Jurkat, Clone E6-1 (cell line): ENCODE data around the gene RNASE8.
A peak's percentile ranks its signal among the peaks of the same experiment; 100 is the strongest.

ENCODE experiments used
- DNase-seq: peaks from one replicate; pipeline ENCODE4 v3.0.0-alpha.2; 2011; ENCODE audit warnings: low read depth, low spot score
- H3K4me3 ChIP-seq: 2 replicates; pipeline ENCODE4 v1.5.1; 2011; ENCODE audit warnings: mild to moderate bottlenecking, low read length, control low read depth, moderate library complexity

Gene RNASE8

GRCh38 chr14:21098076-21098891 lies 40.7 kb downstream of the RNASE8 start, which contains the start of gene ZNF219:
TSS of gene ZNF219 (minus strand) at chr14:21098655. CDS start at chr14:21093591, 5,064 bp downstream.
- peak within 1 kb of the TSS; percentile 87 for H3K4me3 ChIP-seq
- DNase-seq, result peak; percentile 15

GRCh38 chr14:21098892-21099595 lies 41.4 kb downstream of the RNASE8 start:
- no peak for DNase-seq

GRCh38 chr14:21099596-21099985 lies 42.0 kb downstream of the RNASE8 start:
- DNase-seq, result no peak
- H3K4me3 ChIP-seq, result peak overlapping the region; percentile 87; the same call in 1 of the 2 replicates

More at GRCh38 chr14:21098892-21099595, 41.4 kb downstream of the RNASE8 start:
- peak overlapping the region; percentile 87 for H3K4me3 ChIP-seq

- H3K4me3 ChIP-seq, result no peak within 1 kb of the TSS
- DNase-seq, result no peak
Measured at GRCh38 chr14:21100931-21101330, 43.3 kb downstream of the RNASE8 start, which contains the start of gene TMEM253. TSS of gene TMEM253 (plus strand) at chr14:21101066. CDS start at chr14:21101344, 278 bp downstream.

- no peak for DNase-seq
- no peak overlapping the region for H3K4me3 ChIP-seq
Measured at GRCh38 chr14:21101802-21102413, 44.3 kb downstream of the RNASE8 start.

- DNase-seq, result peak; percentile 54
- peak overlapping the region; percentile 97 for H3K4me3 ChIP-seq
Measured at GRCh38 chr14:21102521-21103410, 45.1 kb downstream of the RNASE8 start.

- peak overlapping the region; percentile 97 for H3K4me3 ChIP-seq
- no peak for DNase-seq
Measured at GRCh38 chr14:21103411-21103709, 45.7 kb downstream of the RNASE8 start.

- H3K4me3 ChIP-seq, result peak overlapping the region; percentile 97
- peak; percentile 92 for DNase-seq
Measured at GRCh38 chr14:21103710-21104447, 46.3 kb downstream of the RNASE8 start.

- H3K4me3 ChIP-seq, result peak overlapping the region; percentile 97
Measured at GRCh38 chr14:21104448-21105060, 46.9 kb downstream of the RNASE8 start.

GRCh38 chr14:21105095-21105494 lies 47.5 kb downstream of the RNASE8 start:
- H3K4me3 ChIP-seq, result peak overlapping the region; percentile 97

More at GRCh38 chr14:21104448-21105060, 46.9 kb downstream of the RNASE8 start:
- DNase-seq, result peak; percentile 59

GRCh38 chr14:21106176-21106497 lies 48.5 kb downstream of the RNASE8 start:
- DNase-seq, result no peak
- no peak overlapping the region for H3K4me3 ChIP-seq

More at GRCh38 chr14:21105095-21105494, 47.5 kb downstream of the RNASE8 start:
- DNase-seq, result no peak

GRCh38 chr14:21106498-21107282 lies 49.1 kb downstream of the RNASE8 start:
- H3K4me3 ChIP-seq, result no peak overlapping the region
- peak; percentile 73 for DNase-seq

- H3K4me3 ChIP-seq, result no peak overlapping the region
- DNase-seq, result no peak
Measured at GRCh38 chr14:21107283-21107800, 49.7 kb downstream of the RNASE8 start.
